GM19238 (cell line): ENCODE data around the gene HSD17B8.
"Not testable (repeated sequence)": the region's sequence is repeated elsewhere in the genome, so short reads cannot be mapped to it uniquely, and the experiment has no call there.

Experiments
- DNase-seq: peaks from one replicate; pipeline ENCODE4 v3.0.0; 2011; ENCODE audit warnings: low spot score; ENCODE audit not compliant: insufficient read length

Gene HSD17B8

GRCh38 chr6:33205191-33206026 is 954 bp downstream of the HSD17B8 start:
- peak; percentile 12 for DNase-seq

- DNase-seq: peak; percentile 1
Observed at GRCh38 chr6:33206027-33206863, 1.8 kb downstream of the HSD17B8 start.

GRCh38 chr6:33206864-33207551 is 2.6 kb downstream of the HSD17B8 start:
- peak; percentile 2 for DNase-seq

- DNase-seq: no peak
Observed at GRCh38 chr6:33207552-33208090, 3.2 kb downstream of the HSD17B8 start.

- DNase-seq: peak; percentile 92
Observed at GRCh38 chr6:33208091-33208967, 3.9 kb downstream of the HSD17B8 start, which contains the start of gene RING1. RING1 (plus strand) TSS chr6:33208500; CDS start chr6:33208823, 323 bp downstream.

GRCh38 chr6:33209856-33210255 is 5.4 kb downstream of the HSD17B8 start:
- DNase-seq: no peak

GRCh38 chr6:33211136-33211535 is 6.7 kb downstream of the HSD17B8 start:
- no peak for DNase-seq

GRCh38 chr6:33211666-33212422 is 7.4 kb downstream of the HSD17B8 start:
- DNase-seq: no peak

- DNase-seq: no peak
Observed at GRCh38 chr6:33212857-33213165, 8.4 kb downstream of the HSD17B8 start.

GRCh38 chr6:33213166-33213988 is 8.9 kb downstream of the HSD17B8 start:
- DNase-seq: no peak

- no peak for DNase-seq
Observed at GRCh38 chr6:33213989-33214335, 9.5 kb downstream of the HSD17B8 start.

- no peak for DNase-seq
Observed at GRCh38 chr6:33215271-33216116, 11.0 kb downstream of the HSD17B8 start.

GRCh38 chr6:33216117-33216649 is 11.7 kb downstream of the HSD17B8 start:
- DNase-seq: no peak

GRCh38 chr6:33217246-33217645 is 12.8 kb downstream of the HSD17B8 start:
- no peak for DNase-seq

- no peak for DNase-seq
Observed at GRCh38 chr6:33217681-33218080, 13.2 kb downstream of the HSD17B8 start.

- DNase-seq: not testable (repeated sequence)
Observed at GRCh38 chr6:33226503-33227120, 22.2 kb downstream of the HSD17B8 start.

GRCh38 chr6:33235221-33235634 is 30.8 kb downstream of the HSD17B8 start:
- DNase-seq: no peak
